GM18520 (cell line): ENCODE data around the gene MINDY1.

Experiments
- ATAC-seq: cut with Tn5 transposase; IDR thresholded peaks from one replicate; pipeline ENCODE4 v1.9.1; 2021; ENCODE audit not compliant: unreplicated experiment

The MINDY1 gene, protein sequence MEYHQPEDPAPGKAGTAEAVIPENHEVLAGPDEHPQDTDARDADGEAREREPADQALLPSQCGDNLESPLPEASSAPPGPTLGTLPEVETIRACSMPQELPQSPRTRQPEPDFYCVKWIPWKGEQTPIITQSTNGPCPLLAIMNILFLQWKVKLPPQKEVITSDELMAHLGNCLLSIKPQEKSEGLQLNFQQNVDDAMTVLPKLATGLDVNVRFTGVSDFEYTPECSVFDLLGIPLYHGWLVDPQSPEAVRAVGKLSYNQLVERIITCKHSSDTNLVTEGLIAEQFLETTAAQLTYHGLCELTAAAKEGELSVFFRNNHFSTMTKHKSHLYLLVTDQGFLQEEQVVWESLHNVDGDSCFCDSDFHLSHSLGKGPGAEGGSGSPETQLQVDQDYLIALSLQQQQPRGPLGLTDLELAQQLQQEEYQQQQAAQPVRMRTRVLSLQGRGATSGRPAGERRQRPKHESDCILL

GRCh38 chr1:151006327-151007052 lies at the start of gene MINDY1:
TSS of gene MINDY1 (minus strand) at chr1:151006902. CDS start at chr1:151002617, 4,285 bp downstream.
- no peak for ATAC-seq

DNA sequence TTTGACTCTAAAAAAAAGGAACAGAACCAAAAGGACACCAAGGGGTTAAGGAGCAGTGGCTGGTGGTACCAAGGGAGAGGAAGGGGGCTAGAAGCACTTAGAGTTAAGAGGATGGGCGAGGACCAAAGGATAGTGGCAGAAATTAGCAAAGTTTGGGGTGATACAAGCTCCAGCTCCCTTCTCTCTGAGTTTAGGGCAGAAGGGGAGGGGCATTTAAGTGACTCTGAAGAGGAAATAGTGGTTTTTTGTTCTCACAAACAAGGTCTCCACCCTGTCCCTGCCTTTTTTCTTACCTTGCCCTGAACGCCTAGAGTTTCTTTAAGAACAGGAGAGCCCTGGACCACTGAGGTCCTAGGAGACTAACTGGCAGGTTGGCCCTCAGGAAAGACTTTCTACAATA lies 49.4 kb upstream of the MINDY1 start:
- ATAC-seq = no peak

GRCh38 chr1:151055581-151055980 lies 48.9 kb upstream of the MINDY1 start:
- ATAC-seq = no peak

GRCh38 chr1:151054971-151055547 lies 48.4 kb upstream of the MINDY1 start:
- ATAC-seq = no peak

DNA sequence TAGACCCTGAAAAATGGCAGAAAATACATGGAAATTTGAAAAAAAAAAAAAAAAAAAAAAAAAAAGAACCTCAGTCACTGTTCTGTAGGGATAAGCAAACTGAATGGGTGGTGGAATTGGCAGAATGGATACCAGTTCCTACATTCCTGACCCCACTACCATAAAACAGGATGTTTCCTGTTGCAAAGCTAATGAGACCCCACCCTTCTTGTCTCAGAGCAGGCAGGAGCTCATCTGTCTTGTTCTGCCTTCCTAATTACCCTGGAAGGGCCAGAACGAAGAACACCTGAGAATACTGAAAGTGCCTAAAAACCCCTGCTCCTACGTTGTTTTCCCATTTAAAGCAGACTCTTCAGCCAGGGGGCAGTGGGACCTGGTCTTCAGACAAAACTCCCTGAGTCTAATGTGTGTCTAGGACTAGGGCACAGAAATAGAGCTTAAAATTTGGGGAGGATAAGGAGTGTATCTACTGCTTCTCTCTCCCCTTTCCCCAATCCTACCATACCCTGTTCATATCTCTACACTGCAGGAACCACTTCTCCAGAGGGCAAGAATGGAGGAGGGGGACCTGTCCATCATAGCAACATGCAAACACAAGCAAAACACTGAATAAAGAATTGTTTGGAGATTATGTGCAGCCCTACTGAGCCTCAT lies 44.8 kb upstream of the MINDY1 start:
- ATAC-seq = no peak

- no peak for ATAC-seq
Observed at GRCh38 chr1:151050051-151050688, 43.5 kb upstream of the MINDY1 start.

DNA sequence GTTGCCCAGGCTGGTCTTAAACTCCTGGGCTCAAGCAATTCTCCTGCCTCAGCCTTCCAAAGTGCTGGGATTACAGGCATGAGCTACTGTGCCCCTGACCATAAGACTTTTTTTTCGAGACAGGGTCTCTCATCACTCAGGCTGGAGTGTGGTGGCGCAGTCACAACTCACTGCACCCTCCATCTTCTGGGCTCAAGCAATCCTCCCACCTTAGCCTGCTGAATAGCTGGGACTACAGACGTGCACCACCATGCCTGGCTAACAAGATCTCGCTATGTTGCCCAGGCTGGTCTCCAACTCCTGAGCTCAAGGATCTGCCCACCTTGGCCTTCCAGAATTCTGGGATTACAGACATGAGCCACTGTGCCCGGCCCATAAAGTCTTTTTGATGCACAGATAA lies 42.8 kb upstream of the MINDY1 start:
- no peak for ATAC-seq

DNA sequence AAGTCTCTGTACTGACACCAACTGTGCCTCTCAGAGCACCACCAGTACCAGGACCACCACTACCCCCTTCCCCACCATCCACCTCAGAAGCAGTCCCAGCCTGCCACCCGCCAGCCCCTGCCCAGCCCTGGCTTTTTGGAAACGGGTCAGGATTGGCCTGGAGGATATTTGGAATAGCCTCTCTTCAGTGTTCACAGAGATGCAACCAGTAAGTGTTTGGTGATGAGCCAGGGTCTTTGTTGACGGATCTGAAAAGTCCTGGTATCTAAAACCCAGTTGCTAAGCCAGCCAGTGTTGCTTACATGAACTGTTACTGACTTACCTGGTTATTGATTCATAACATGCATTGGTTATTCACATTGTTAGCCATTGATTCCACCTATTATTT lies 41.9 kb upstream of the MINDY1 start:
- no peak for ATAC-seq

GRCh38 chr1:151047925-151048644 lies 41.4 kb upstream of the MINDY1 start:
- ATAC-seq = peak; percentile 42

DNA sequence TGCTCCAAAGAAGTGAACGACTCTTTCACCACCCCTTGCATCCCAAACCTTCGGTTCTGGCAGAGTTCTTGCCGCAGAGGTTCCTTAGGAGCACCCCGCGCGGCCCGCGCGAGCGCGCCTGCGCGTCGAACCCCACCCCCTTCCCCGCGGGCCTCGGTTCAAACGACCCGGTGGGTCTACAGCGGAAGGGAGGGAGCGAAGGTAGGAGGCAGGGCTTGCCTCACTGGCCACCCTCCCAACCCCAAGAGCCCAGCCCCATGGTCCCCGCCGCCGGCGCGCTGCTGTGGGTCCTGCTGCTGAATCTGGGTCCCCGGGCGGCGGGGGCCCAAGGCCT lies 40.9 kb upstream of the MINDY1 start, which contains the start of gene C1orf56:
Gene C1orf56 (plus strand): TSS at position 161 of the 334 bp plus-strand sequence. CDS start 97 bp downstream, at position 258.
- ATAC-seq = no peak

DNA sequence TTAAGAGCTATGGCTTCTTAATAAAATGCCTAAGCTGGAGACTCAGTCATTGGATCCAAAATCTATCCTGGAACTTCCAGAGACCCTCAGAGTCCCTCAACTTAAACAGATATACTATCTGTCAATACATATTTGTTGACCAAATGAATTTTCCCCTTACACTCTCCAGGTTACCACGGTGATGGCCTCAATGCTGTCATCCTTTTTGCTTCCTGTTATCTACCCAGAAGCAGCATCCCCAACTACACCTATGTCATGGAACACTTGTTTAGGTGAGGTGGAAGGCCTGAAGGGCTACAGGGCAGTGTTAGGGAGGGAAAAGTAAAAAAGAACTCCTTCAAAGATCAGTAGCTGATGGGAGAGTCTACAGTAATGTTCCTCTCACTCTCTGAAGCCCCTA lies 36.5 kb upstream of the MINDY1 start:
- no peak for ATAC-seq

DNA sequence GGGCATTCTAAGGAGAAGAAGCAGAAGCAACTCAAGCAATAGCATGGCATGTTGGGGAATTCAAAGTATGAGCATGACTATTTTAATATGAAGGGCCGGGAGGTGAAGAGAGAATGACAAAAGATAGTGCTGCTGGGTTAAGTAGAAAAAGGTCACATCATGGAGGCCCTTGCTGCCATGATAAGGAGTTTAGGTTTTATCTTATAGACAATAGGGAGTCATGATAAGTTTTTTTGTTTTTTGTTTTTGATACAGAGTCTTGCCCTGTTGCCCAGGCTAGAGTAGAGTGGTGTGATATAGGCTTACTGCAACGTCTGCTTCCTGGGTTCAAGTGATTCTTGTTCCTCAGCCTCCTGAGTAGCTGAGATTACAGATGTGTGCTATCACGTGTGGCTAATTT lies 32.8 kb upstream of the MINDY1 start:
- no peak for ATAC-seq

DNA sequence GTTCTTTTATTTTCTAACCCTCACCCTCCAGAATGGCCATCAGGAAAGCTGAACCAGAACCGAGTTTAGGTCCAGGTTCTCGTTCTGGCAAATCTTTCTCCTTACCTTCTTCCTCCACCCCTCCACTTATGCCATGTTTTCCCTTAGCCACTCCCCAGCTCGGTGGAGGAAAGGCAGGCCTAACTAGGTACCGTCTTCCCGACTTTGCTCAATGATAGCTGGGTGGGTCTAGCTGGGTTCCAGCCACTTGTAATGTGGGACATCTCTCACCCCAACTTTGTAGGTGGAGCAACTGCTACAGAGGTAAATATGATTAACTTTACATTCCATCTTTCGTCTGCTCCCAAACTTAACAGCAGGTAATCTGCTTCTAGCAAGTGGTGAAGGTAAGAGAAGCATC lies 30.3 kb upstream of the MINDY1 start:
- ATAC-seq = no peak

- ATAC-seq = no peak
Observed at GRCh38 chr1:151036356-151036755, 29.7 kb upstream of the MINDY1 start, which contains the start of gene BNIPL. TSS of gene BNIPL (plus strand) at chr1:151036586. CDS start at chr1:151036726, 140 bp downstream.

GRCh38 chr1:151035167-151035566 lies 28.5 kb upstream of the MINDY1 start:
- no peak for ATAC-seq

- ATAC-seq = no peak
Observed at GRCh38 chr1:151032164-151032563, 25.5 kb upstream of the MINDY1 start.

GRCh38 chr1:151026460-151026859 lies 19.8 kb upstream of the MINDY1 start:
- no peak for ATAC-seq

DNA sequence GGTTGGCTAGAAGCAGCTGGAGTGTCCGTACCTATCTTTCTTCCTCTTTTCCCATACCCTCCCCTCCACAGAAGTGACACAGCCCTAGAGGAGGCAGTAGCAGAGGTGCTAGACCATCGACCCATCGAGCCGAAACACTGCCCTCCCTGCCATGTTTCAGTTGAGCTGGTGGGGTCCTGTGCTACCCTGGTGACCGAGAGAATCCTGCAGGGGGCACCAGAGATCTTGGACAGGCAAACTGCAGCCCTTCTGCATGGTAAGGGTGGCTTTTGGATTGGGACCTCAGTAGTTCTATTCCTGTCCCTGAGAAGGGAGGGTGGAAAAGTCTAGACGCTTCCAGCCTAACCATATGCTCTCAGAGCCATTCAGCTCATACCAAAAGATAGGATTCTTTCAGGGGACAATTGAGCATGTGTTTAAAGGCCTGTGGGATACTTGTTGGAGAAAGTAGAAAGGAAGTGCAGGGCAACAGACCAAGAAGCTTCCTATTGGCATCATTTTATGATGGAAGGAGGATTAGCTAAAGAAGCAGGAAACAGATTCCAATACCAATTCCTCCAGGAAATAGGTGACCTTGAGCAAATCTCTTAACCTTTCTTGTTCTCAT lies 17.9 kb upstream of the MINDY1 start:
- no peak for ATAC-seq

- no peak for ATAC-seq
Observed at GRCh38 chr1:151013518-151013917, 6.8 kb upstream of the MINDY1 start.
